Type B pancreatic cell (in vitro differentiated cells): ENCODE results near the gene FFAR3. TPM values are rescaled to one million over a fixed set of nuclear protein-coding genes. Genes with fewer than 3 reads are reported as not detected.
A peak's percentile ranks its signal among the peaks of the same experiment; 100 is the strongest.

Source experiments
- DNase-seq: peaks from one replicate; pipeline ENCODE4 v3.0.0; 2021; ENCODE audit warnings: mixed read lengths; ENCODE audit not compliant: unreplicated experiment; ENCODE audit errors: extremely low spot score
- H3K27ac Mint-ChIP-seq: 2 replicates; pipeline ENCODE4 v1.8.0; 2021; ENCODE audit warnings: mild to moderate bottlenecking, mixed read lengths
- H3K27me3 Mint-ChIP-seq: 2 replicates; pipeline ENCODE4 v1.8.0; 2021; ENCODE audit warnings: mixed read lengths
- H3K36me3 Mint-ChIP-seq: 2 replicates; pipeline ENCODE4 v1.8.0; 2021; ENCODE audit warnings: mixed read lengths
- H3K4me1 Mint-ChIP-seq: one replicate; pipeline ENCODE4 v1.8.0; 2021; ENCODE audit warnings: mixed read lengths; ENCODE audit not compliant: unreplicated experiment
- H3K4me3 Mint-ChIP-seq: 2 replicates; pipeline ENCODE4 v1.8.0; 2021; ENCODE audit warnings: mild to moderate bottlenecking, mixed read lengths
- H3K9me3 Mint-ChIP-seq: 2 replicates; pipeline ENCODE4 v1.8.0; 2021; ENCODE audit warnings: mixed read lengths
- CTCF ChIP-seq: fragments of 200-600 bp; sonication (generic); conservative IDR thresholded peaks from 2 replicates; pipeline ENCODE4 v1.5.0; 2021; ENCODE audit warnings: antibody characterized with exemption, mild to moderate bottlenecking
- total RNA-seq: library from RNA; stranded (reverse); gene quantifications from 2 replicates; pipeline ENCODE4 v1.2.1, GENCODE V29; 2021; ENCODE audit warnings: low replicate concordance

Gene FFAR3
- total RNA-seq, 1 donor from 2014 or later = 0.34 TPM

- DNase-seq = no peak
- Mint-ChIP-seq H3K9me3 (peaks cover 4% of the 10 kb centered on the region), H3K36me3 (no peaks in the 10 kb centered on the region), H3K27ac (no peak overlapping the region), H3K27me3 (peaks cover 18% of the 10 kb centered on the region), H3K4me1 (peaks cover 6% of the 10 kb centered on the region), H3K4me3 (no peak overlapping the region)
- TF ChIP-seq CTCF = no peak
These were observed 23.1 kb downstream of the FFAR3 start for GRCh38 chr19:35381318-35381717.

GRCh38 chr19:35381926-35382325 lies 23.7 kb downstream of the FFAR3 start:
- Mint-ChIP-seq H3K36me3 (no peaks in the 10 kb centered on the region), H3K27ac (no peak overlapping the region), H3K9me3 (peaks cover 4% of the 10 kb centered on the region), H3K27me3 (peaks cover 18% of the 10 kb centered on the region), H3K4me1 (peaks cover 6% of the 10 kb centered on the region), H3K4me3 (no peak overlapping the region)
- no peak for TF ChIP-seq CTCF
- no peak for DNase-seq

- peak; percentile 4 for DNase-seq
- no peak overlapping the region for H3K4me3 Mint-ChIP-seq
- TF ChIP-seq CTCF = no peak
- no peak overlapping the region for H3K27ac Mint-ChIP-seq
- H3K4me1 Mint-ChIP-seq = peaks cover 6% of the 10 kb centered on the region
- H3K9me3 Mint-ChIP-seq = peaks cover 4% of the 10 kb centered on the region
- peaks cover 14% of the 10 kb centered on the region for H3K27me3 Mint-ChIP-seq
- H3K36me3 Mint-ChIP-seq = no peaks in the 10 kb centered on the region
These were observed 25.3 kb downstream of the FFAR3 start for GRCh38 chr19:35383536-35383935.

- Mint-ChIP-seq H3K4me3 (no peak overlapping the region), H3K9me3 (peaks cover 10% of the 10 kb centered on the region), H3K27ac (peak overlapping the region; percentile 34), H3K4me1 (no peaks in the 10 kb centered on the region), H3K36me3 (no peaks in the 10 kb centered on the region), H3K27me3 (no peaks in the 10 kb centered on the region)
- peak; percentile 8 for DNase-seq
- TF ChIP-seq CTCF = no peak
These were observed 30.2 kb downstream of the FFAR3 start for GRCh38 chr19:35388277-35389054.

GRCh38 chr19:35389192-35389861 lies 31.1 kb downstream of the FFAR3 start:
- Mint-ChIP-seq H3K4me3 (no peak overlapping the region), H3K4me1 (no peaks in the 10 kb centered on the region), H3K9me3 (peaks cover 10% of the 10 kb centered on the region), H3K36me3 (no peaks in the 10 kb centered on the region), H3K27me3 (no peaks in the 10 kb centered on the region), H3K27ac (no peak overlapping the region)
- DNase-seq = peak; percentile 25
- TF ChIP-seq CTCF = no peak
